OCI-LY3 (cell line): Measurements from ENCODE around the gene TOP2A.

Experiments used
- H2AFZ ChIP-seq: fragments of 200-600, 300-600 bp; shearing (Covaris generic); 2 replicates; pipeline ENCODE4 v1.6.0; 2014; ENCODE audit warnings: antibody characterized with exemption, low read depth, low read length
- H3K27ac ChIP-seq: fragments of 200-600, 300-600 bp; sonication (generic); 2 replicates; pipeline ENCODE4 v1.5.1; 2014; ENCODE audit warnings: mild to moderate bottlenecking, low read length, moderate library complexity, mixed read lengths
- H3K27me3 ChIP-seq: fragments of 200-600, 300-600 bp; sonication (generic); 2 replicates; pipeline ENCODE4 v1.6.1; 2014; ENCODE audit warnings: low read depth, low read length, mixed read lengths
- H3K36me3 ChIP-seq: fragments of 200-600, 300-600 bp; sonication (generic); replicated peaks from 2 replicates; pipeline ENCODE3; 2014; ENCODE audit warnings: low read depth, low read length, mixed read lengths
- H3K4me1 ChIP-seq: fragments of 300-600, 200-600 bp; sonication (generic); 2 replicates; pipeline ENCODE4 v1.6.1; 2014; ENCODE audit warnings: low read length, mixed read lengths
- H3K4me2 ChIP-seq: fragments of 200-600, 300-600 bp; sonication (generic); 2 replicates; pipeline ENCODE4 v1.6.1; 2014; ENCODE audit warnings: low read length, mixed read lengths
- H3K4me3 ChIP-seq: fragments of 300-600, 200-600 bp; sonication (generic); 2 replicates; pipeline ENCODE4 v1.5.1; 2014; ENCODE audit warnings: antibody characterized with exemption, mild to moderate bottlenecking, low read length, moderate library complexity
- H3K79me2 ChIP-seq: fragments of 300-600, 200-600 bp; shearing (Covaris generic); 2 replicates; pipeline ENCODE4 v1.6.1; 2014; ENCODE audit warnings: mild to moderate bottlenecking, low read length, mixed read lengths
- H3K9ac ChIP-seq: fragments of 300-600, 200-600 bp; shearing (Covaris generic); 2 replicates; pipeline ENCODE4 v1.6.0; 2014; ENCODE audit warnings: mild to moderate bottlenecking, low read length, moderate library complexity
- H3K9me3 ChIP-seq: fragments of 200-600, 300-600 bp; shearing (Covaris generic); 2 replicates; pipeline ENCODE4 v1.6.1; 2014; ENCODE audit warnings: low read length, mixed read lengths; ENCODE audit not compliant: insufficient read depth
- H4K20me1 ChIP-seq: fragments of 200-600, 300-600 bp; sonication (generic); 2 replicates; pipeline ENCODE4 v1.6.1; 2016; ENCODE audit warnings: low read length, mixed read lengths; ENCODE audit not compliant: insufficient read depth
- EZH2phosphoT487 ChIP-seq: fragments of 200-600 bp; shearing (Covaris generic); IDR thresholded peaks from 2 replicates; pipeline ENCODE4 v1.6.1; 2018; ENCODE audit warnings: antibody characterized with exemption, mixed run types, low read depth
- TF ChIP-seq, protein P1 (sequence below): fragments of 200-600, 300-600 bp; sonication (generic); IDR thresholded peaks from 2 replicates; pipeline ENCODE4 v1.5.1; 2014; ENCODE audit warnings: antibody characterized with exemption, low read length, low read depth

Gene TOP2A

GRCh38 chr17:40457369-40457768 lies 39.7 kb upstream of the TOP2A start:
- no peak overlapping the region for H3K9ac ChIP-seq
- H3K79me2 ChIP-seq = no peaks in the 10 kb centered on the region
- H3K4me1 ChIP-seq = no peaks in the 10 kb centered on the region
- H3K27ac ChIP-seq = no peak overlapping the region
- no peak overlapping the region for H2AFZ ChIP-seq
- H3K9me3 ChIP-seq = no peaks in the 10 kb centered on the region
- no peaks in the 10 kb centered on the region for H3K27me3 ChIP-seq
- TF ChIP-seq, protein P1, sequence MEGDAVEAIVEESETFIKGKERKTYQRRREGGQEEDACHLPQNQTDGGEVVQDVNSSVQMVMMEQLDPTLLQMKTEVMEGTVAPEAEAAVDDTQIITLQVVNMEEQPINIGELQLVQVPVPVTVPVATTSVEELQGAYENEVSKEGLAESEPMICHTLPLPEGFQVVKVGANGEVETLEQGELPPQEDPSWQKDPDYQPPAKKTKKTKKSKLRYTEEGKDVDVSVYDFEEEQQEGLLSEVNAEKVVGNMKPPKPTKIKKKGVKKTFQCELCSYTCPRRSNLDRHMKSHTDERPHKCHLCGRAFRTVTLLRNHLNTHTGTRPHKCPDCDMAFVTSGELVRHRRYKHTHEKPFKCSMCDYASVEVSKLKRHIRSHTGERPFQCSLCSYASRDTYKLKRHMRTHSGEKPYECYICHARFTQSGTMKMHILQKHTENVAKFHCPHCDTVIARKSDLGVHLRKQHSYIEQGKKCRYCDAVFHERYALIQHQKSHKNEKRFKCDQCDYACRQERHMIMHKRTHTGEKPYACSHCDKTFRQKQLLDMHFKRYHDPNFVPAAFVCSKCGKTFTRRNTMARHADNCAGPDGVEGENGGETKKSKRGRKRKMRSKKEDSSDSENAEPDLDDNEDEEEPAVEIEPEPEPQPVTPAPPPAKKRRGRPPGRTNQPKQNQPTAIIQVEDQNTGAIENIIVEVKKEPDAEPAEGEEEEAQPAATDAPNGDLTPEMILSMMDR = no peak
- no peak for TF ChIP-seq EZH2phosphoT487
- H3K36me3 ChIP-seq = peaks cover 34% of the 10 kb centered on the region
- no peak overlapping the region for H3K4me3 ChIP-seq
- H3K4me2 ChIP-seq = no peak overlapping the region
- H4K20me1 ChIP-seq = no peaks in the 10 kb centered on the region; the same call in 1 of the 2 replicates

DNA sequence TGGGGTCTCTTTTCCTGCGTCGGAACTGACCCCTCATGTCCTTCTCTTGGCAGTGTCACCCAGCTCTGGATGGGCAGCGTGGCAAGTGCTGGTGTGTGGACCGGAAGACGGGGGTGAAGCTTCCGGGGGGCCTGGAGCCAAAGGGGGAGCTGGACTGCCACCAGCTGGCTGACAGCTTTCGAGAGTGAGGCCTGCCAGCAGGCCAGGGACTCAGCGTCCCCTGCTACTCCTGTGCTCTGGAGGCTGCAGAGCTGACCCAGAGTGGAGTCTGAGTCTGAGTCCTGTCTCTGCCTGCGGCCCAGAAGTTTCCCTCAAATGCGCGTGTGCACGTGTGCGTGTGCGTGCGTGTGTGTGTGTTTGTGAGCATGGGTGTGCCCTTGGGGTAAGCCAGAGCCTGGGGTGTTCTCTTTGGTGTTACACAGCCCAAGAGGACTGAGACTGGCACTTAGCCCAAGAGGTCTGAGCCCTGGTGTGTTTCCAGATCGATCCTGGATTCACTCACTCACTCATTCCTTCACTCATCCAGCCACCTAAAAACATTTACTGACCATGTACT lies 38.8 kb upstream of the TOP2A start:
- TF ChIP-seq, protein P1 = no peak
- no peak for TF ChIP-seq EZH2phosphoT487
- Histone ChIP-seq H3K9me3 (no peaks in the 10 kb centered on the region), H3K79me2 (no peaks in the 10 kb centered on the region), H2AFZ (no peak overlapping the region), H3K36me3 (peaks cover 37% of the 10 kb centered on the region), H3K4me1 (no peaks in the 10 kb centered on the region), H4K20me1 (no peaks in the 10 kb centered on the region; the same call in 1 of the 2 replicates), H3K27me3 (no peaks in the 10 kb centered on the region), H3K4me2 (no peak overlapping the region), H3K9ac (no peak overlapping the region), H3K27ac (no peak overlapping the region), H3K4me3 (no peak overlapping the region)

DNA sequence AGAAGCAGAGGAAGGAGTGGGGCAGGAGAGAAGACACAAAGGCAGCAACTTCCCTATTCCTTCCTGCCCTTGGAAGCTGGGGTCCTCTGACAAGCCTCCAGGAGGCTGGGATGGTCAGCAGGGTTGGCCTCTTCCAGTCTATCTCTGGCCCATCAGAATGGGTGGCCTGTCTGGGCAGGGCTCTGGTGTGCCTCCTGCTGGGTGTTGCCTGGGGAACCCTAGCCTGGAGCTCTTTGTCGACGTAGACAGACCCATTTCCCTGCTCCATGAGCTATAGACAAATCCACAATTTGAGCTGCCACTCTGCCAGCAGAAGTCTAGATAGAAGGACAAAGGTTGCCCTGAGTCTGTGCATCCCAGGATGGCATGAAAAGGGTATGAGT lies 36.9 kb upstream of the TOP2A start:
- Histone ChIP-seq H4K20me1 (peaks cover 13% of the 10 kb centered on the region), H3K9me3 (no peaks in the 10 kb centered on the region), H3K4me2 (no peak overlapping the region), H3K36me3 (peaks cover 37% of the 10 kb centered on the region), H3K9ac (no peak overlapping the region), H3K27ac (no peak overlapping the region), H2AFZ (no peak overlapping the region), H3K79me2 (peaks cover 12% of the 10 kb centered on the region; the same call in 1 of the 2 replicates), H3K4me3 (no peak overlapping the region), H3K4me1 (no peaks in the 10 kb centered on the region), H3K27me3 (no peaks in the 10 kb centered on the region)
- TF ChIP-seq, protein P1 = no peak
- no peak for TF ChIP-seq EZH2phosphoT487

GRCh38 chr17:40453881-40454612 lies 36.4 kb upstream of the TOP2A start:
- H3K79me2 ChIP-seq = peaks cover 12% of the 10 kb centered on the region; the same call in 1 of the 2 replicates
- no peak overlapping the region for H3K4me2 ChIP-seq
- H3K9ac ChIP-seq = no peak overlapping the region
- no peaks in the 10 kb centered on the region for H3K27me3 ChIP-seq
- peaks cover 13% of the 10 kb centered on the region for H4K20me1 ChIP-seq
- TF ChIP-seq, protein P1 = no peak
- no peak for TF ChIP-seq EZH2phosphoT487
- H3K4me3 ChIP-seq = no peak overlapping the region
- H3K9me3 ChIP-seq = no peaks in the 10 kb centered on the region
- H3K27ac ChIP-seq = no peak overlapping the region
- no peak overlapping the region for H2AFZ ChIP-seq
- no peaks in the 10 kb centered on the region for H3K4me1 ChIP-seq
- H3K36me3 ChIP-seq = peaks cover 37% of the 10 kb centered on the region
